HCT116 (cell line): ENCODE results near the gene CACNA1C. TPM values are rescaled to one million over a fixed set of nuclear protein-coding genes. Genes with fewer than 3 reads are reported as not detected.

ENCODE experiments used
- ATAC-seq: fragments of 200-7000 bp; cut with Tn5 transposase; 2 replicates; pipeline ENCODE4 v1.9.1; 2020; ENCODE audit warnings: mild to moderate bottlenecking, moderate library complexity
- BruUV-seq: library from RNA; stranded (reverse); fragments of 400-500 nt; replicated peaks from 2 replicates; lab custom pipeline; 2021; lab: Mats Ljungman, UMichigan
- CTCF ChIA-PET: fragments of 300-600 bp; sonication (Branson Sonifier 250); formaldehyde crosslinking; loops from one replicate; lab custom pipeline; 2021; ENCODE audit warnings: antibody characterized with exemption; lab: Charles Lee
- POLR2A ChIA-PET: fragments of 300-600, 350-600 bp; sonication (Branson Sonifier 250); formaldehyde crosslinking; loops from one replicate; lab custom pipeline; 2021; ENCODE audit warnings: antibody characterized with exemption; lab: Charles Lee
- RAD21 ChIA-PET, 2 experiments: fragments of 300-600 bp; sonication (Branson Sonifier 250); formaldehyde crosslinking; loops; one replicate each; lab custom pipeline; 2023; ENCODE audit warnings: low total read pairs in 2 of 2; ENCODE audit not compliant: uncharacterized antibody in 2 of 2, unreplicated experiment in 2 of 2, low non-redundant PET in 1 of 2; lab: Charles Lee
- DNase-seq: peaks from one replicate; pipeline ENCODE4 v3.0.0-alpha.2; 2010; ENCODE audit warnings: low read depth, low spot score
- H2AFZ ChIP-seq: fragments of 200-600 bp; shearing (Covaris generic), sonication (generic); 2 replicates; pipeline ENCODE4 v1.6.1; 2017; ENCODE audit warnings: low read depth, mixed run types, mixed read lengths, antibody characterized with exemption, low read length; ENCODE audit not compliant: poor library complexity, severe bottlenecking
- H3K27ac ChIP-seq: 2 replicates; pipeline ENCODE4 v1.5.1; 2012; ENCODE audit warnings: low read depth, low read length
- H3K27me3 ChIP-seq: fragments of 200-600 bp; sonication (generic); 2 replicates; pipeline ENCODE4 v1.6.1; 2016; ENCODE audit warnings: mixed run types, low read length, mixed read lengths; ENCODE audit not compliant: insufficient read depth
- H3K36me3 ChIP-seq, 2 experiments: fragments of 200-500 bp in 1 of 2; fragments of 200-600 bp in 1 of 2; sonication (Bioruptor generic) in 1 of 2; sonication (generic) in 1 of 2; 2 replicates each; pipeline versions ENCODE4 v1.5.1 to v1.6.1; 2014 to 2016; ENCODE audit warnings: low read length in 2 of 2, inconsistent platforms in 1 of 2, mixed read lengths in 1 of 2, mixed run types in 1 of 2; ENCODE audit not compliant: insufficient read depth in 2 of 2, control insufficient read depth in 1 of 2
- H3K4me1 ChIP-seq, 2 experiments: fragments of 200-600 bp in 1 of 2; sonication (generic) in 1 of 2; 2 replicates each; pipeline versions ENCODE4 v1.5.1 to v1.6.1; 2012 to 2017; ENCODE audit warnings: low read length in 2 of 2, inconsistent platforms in 1 of 2, mild to moderate bottlenecking in 1 of 2, mixed read lengths in 1 of 2, mixed run types in 1 of 2, moderate library complexity in 1 of 2; ENCODE audit not compliant: insufficient read depth in 2 of 2, control insufficient read depth in 1 of 2
- H3K4me2 ChIP-seq: fragments of 200-600 bp; sonication (generic); 2 replicates; pipeline ENCODE4 v1.6.1; 2017; ENCODE audit warnings: mixed run types, low read length, mixed read lengths
- H3K4me3 ChIP-seq, 2 experiments: fragments of 200-600 bp in 1 of 2; sonication (generic) in 1 of 2; replicated peaks in 1 of 2; 2 replicates each; pipeline ENCODE4 v1.5.1; 2011 to 2016; ENCODE audit warnings: low read length in 2 of 2, control low read depth in 1 of 2, low read depth in 1 of 2, mild to moderate bottlenecking in 1 of 2, mixed read lengths in 1 of 2, mixed run types in 1 of 2
- H3K79me2 ChIP-seq: fragments of 200-600 bp; sonication (generic); 2 replicates; pipeline ENCODE4 v1.6.1; 2017; ENCODE audit warnings: mild to moderate bottlenecking, mixed run types, low read length, moderate library complexity, mixed read lengths; ENCODE audit not compliant: insufficient read depth
- H3K9ac ChIP-seq: fragments of 200-600 bp; sonication (generic); 2 replicates; pipeline ENCODE4 v1.6.1; 2016; ENCODE audit warnings: low read length, mixed read lengths
- H3K9me2 ChIP-seq: fragments of 200-600 bp; sonication (generic), shearing (Covaris generic); 2 replicates; pipeline ENCODE4 v1.6.1; 2017; ENCODE audit warnings: mixed run types, mild to moderate bottlenecking, moderate library complexity; ENCODE audit not compliant: insufficient read depth
- H3K9me3 ChIP-seq, 2 experiments: fragments of 200-500 bp in 1 of 2; fragments of 200-600 bp in 1 of 2; sonication (Bioruptor generic) in 1 of 2; sonication (generic) in 1 of 2; 2 replicates each; pipeline ENCODE4 v1.6.1; 2014 to 2017; ENCODE audit warnings: low read length in 2 of 2, mixed read lengths in 2 of 2, inconsistent platforms in 1 of 2, low read depth in 1 of 2, mild to moderate bottlenecking in 1 of 2, mixed run types in 1 of 2, moderate library complexity in 1 of 2; ENCODE audit not compliant: control insufficient read depth in 1 of 2, insufficient read depth in 1 of 2
- H4K20me1 ChIP-seq: fragments of 200-600 bp; sonication (generic), shearing (Covaris generic); 2 replicates; pipeline ENCODE4 v1.6.1; 2017; ENCODE audit warnings: mixed run types, mild to moderate bottlenecking, moderate library complexity; ENCODE audit not compliant: insufficient read depth
- CBX3 ChIP-seq: IDR thresholded peaks from 2 replicates; pipeline ENCODE4 v1.6.1; 2012; ENCODE audit warnings: low read depth
- CEBPB ChIP-seq: IDR thresholded peaks from 2 replicates; pipeline ENCODE4 v1.6.1; 2012; ENCODE audit warnings: low read depth
- EGR1 ChIP-seq: IDR thresholded peaks from 2 replicates; pipeline ENCODE4 v1.6.1; 2012; ENCODE audit warnings: low read depth
- EZH2 ChIP-seq: fragments of 200-600 bp; sonication (generic); IDR thresholded peaks from 2 replicates; pipeline ENCODE4 v1.6.1; 2017; ENCODE audit warnings: antibody characterized with exemption, mixed run types
- EZH2phosphoT487 ChIP-seq: fragments of 200-600 bp; IDR thresholded peaks from 2 replicates; pipeline ENCODE4 v1.6.1; 2018; ENCODE audit warnings: antibody characterized with exemption, borderline replicate concordance
- JUND ChIP-seq: IDR thresholded peaks from 2 replicates; pipeline ENCODE4 v1.6.1; 2012
- POLR2A ChIP-seq: IDR thresholded peaks from 2 replicates; pipeline ENCODE4 v1.7.0; 2011; ENCODE audit warnings: borderline replicate concordance; ENCODE audit not compliant: insufficient read depth, insufficient read length; ENCODE audit errors: extremely low read depth
- POLR2AphosphoS5 ChIP-seq: IDR thresholded peaks from 2 replicates; pipeline ENCODE4 v1.6.1; 2011; ENCODE audit warnings: mild to moderate bottlenecking, low read depth, low read length, moderate library complexity
- RAD21 ChIP-seq: IDR thresholded peaks from 2 replicates; pipeline ENCODE4 v1.6.1; 2012; ENCODE audit warnings: low read depth, mild to moderate bottlenecking
- SIN3A ChIP-seq: IDR thresholded peaks from 2 replicates; pipeline ENCODE4 v1.6.1; 2012; ENCODE audit warnings: low read depth
- TCF7L2 ChIP-seq: IDR thresholded peaks from 2 replicates; pipeline ENCODE4 v1.7.0; 2011; ENCODE audit warnings: borderline replicate concordance, inconsistent platforms; ENCODE audit not compliant: insufficient read depth, insufficient read length; ENCODE audit errors: extremely low read depth
- intact Hi-C: fragments of 100-400 bp; cut with micrococcal nuclease; formaldehyde crosslinking; loops from 2 replicates; pipeline ENCODE4 v1.10.0; 2022
- total RNA-seq: library from RNA; stranded (reverse); gene quantifications from one replicate; pipeline ENCODE4 v1.2.1, GENCODE V29; 2021; ENCODE audit not compliant: unreplicated experiment
- TF ChIP-seq, protein P1 (sequence below): IDR thresholded peaks from 2 replicates; pipeline ENCODE4 v1.6.1; 2012; ENCODE audit warnings: low read depth
- TF ChIP-seq, protein P2 (sequence below): IDR thresholded peaks from 2 replicates; pipeline ENCODE4 v1.6.1; 2011; ENCODE audit warnings: mild to moderate bottlenecking, low read length, moderate library complexity; ENCODE audit not compliant: insufficient replicate concordance; ENCODE audit errors: extremely low read depth
- TF ChIP-seq, protein P3 (sequence below), 3 experiments: fragments of 200-600 bp in 1 of 3; sonication (generic) in 1 of 3; IDR thresholded peaks in 2 of 3; conservative IDR thresholded peaks in 1 of 3; 2 replicates each; pipeline ENCODE4 v1.5.1; 2012 to 2017; ENCODE audit warnings: low read depth in 2 of 3, low read length in 2 of 3, antibody characterized with exemption in 1 of 3, borderline replicate concordance in 1 of 3, control low read depth in 1 of 3, mild to moderate bottlenecking in 1 of 3, mixed read lengths in 1 of 3, mixed run types in 1 of 3, moderate library complexity in 1 of 3; ENCODE audit not compliant: insufficient read depth in 1 of 3

Gene CACNA1C
- total RNA-seq, 1 experiment from 2014 or later: 0.05 TPM

DNA sequence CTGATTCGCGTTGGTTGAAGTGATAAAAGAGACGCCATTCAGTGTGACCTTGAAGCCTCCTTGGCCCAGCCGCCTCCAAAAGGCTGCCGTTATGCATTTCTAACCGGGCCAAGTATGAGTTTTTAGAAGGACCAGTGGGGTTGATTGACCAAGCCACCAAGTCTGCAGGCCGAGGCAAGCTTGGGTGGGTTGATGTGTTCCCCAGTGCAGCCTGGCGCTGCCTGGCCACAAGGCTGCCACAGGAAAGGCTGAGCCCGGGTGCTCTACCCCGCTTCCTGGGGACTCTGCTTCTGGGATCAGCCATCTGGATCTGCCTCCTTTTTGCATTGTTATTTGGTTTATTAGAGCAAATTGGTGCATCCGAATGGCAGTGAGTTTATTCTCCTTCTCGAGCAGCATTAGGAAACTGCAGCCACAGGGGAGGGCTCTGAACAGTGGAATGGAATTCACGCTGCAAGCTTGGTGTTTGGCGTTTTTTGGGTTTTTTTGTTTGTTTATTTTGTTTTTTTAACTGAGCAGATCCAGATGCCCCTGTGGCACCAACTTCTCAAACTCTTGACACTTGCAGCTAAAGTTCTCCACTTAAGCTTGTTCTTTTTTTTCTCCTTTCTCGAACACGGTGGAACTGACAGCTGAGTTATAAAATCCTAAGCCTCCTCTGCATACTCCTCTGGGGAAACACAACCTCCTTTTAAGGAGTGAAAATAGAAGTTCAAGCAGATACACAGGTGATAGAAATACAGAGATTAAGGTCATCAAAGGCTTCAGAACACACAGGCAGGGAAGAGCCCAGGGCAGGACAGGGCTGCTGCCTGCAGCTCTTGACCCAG, 596.6 kb downstream of the CACNA1C start:
- no peak overlapping the region for H3K4me3 ChIP-seq
- ChIA-PET POLR2A (interaction anchor here (1.9 kb wide), 1 partner anchor 9 kb away, joined by 6 read pairs; no protein-coding TSS in a partner anchor), CTCF (interaction anchor here (1.4 kb wide), 1 partner anchor 9 kb away, joined by 4 read pairs; no protein-coding TSS in a partner anchor), RAD21 (no interaction called here)
- no peaks in the 10 kb centered on the region; a peak in 1 of 4 replicates for H3K4me1 ChIP-seq
- TF ChIP-seq EGR1 (no peak), POLR2A (no peak), RAD21 (no peak), CBX3 (no peak), EZH2phosphoT487 (no peak), EZH2 (no peak), TCF7L2 (no peak), JUND (no peak), CEBPB (no peak), SIN3A (no peak), POLR2AphosphoS5 (no peak)
- TF ChIP-seq, protein P1, sequence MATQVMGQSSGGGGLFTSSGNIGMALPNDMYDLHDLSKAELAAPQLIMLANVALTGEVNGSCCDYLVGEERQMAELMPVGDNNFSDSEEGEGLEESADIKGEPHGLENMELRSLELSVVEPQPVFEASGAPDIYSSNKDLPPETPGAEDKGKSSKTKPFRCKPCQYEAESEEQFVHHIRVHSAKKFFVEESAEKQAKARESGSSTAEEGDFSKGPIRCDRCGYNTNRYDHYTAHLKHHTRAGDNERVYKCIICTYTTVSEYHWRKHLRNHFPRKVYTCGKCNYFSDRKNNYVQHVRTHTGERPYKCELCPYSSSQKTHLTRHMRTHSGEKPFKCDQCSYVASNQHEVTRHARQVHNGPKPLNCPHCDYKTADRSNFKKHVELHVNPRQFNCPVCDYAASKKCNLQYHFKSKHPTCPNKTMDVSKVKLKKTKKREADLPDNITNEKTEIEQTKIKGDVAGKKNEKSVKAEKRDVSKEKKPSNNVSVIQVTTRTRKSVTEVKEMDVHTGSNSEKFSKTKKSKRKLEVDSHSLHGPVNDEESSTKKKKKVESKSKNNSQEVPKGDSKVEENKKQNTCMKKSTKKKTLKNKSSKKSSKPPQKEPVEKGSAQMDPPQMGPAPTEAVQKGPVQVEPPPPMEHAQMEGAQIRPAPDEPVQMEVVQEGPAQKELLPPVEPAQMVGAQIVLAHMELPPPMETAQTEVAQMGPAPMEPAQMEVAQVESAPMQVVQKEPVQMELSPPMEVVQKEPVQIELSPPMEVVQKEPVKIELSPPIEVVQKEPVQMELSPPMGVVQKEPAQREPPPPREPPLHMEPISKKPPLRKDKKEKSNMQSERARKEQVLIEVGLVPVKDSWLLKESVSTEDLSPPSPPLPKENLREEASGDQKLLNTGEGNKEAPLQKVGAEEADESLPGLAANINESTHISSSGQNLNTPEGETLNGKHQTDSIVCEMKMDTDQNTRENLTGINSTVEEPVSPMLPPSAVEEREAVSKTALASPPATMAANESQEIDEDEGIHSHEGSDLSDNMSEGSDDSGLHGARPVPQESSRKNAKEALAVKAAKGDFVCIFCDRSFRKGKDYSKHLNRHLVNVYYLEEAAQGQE: no peak
- TF ChIP-seq, protein P2, sequence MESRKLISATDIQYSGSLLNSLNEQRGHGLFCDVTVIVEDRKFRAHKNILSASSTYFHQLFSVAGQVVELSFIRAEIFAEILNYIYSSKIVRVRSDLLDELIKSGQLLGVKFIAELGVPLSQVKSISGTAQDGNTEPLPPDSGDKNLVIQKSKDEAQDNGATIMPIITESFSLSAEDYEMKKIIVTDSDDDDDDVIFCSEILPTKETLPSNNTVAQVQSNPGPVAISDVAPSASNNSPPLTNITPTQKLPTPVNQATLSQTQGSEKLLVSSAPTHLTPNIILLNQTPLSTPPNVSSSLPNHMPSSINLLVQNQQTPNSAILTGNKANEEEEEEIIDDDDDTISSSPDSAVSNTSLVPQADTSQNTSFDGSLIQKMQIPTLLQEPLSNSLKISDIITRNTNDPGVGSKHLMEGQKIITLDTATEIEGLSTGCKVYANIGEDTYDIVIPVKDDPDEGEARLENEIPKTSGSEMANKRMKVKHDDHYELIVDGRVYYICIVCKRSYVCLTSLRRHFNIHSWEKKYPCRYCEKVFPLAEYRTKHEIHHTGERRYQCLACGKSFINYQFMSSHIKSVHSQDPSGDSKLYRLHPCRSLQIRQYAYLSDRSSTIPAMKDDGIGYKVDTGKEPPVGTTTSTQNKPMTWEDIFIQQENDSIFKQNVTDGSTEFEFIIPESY: no peak
- TF ChIP-seq, protein P3, sequence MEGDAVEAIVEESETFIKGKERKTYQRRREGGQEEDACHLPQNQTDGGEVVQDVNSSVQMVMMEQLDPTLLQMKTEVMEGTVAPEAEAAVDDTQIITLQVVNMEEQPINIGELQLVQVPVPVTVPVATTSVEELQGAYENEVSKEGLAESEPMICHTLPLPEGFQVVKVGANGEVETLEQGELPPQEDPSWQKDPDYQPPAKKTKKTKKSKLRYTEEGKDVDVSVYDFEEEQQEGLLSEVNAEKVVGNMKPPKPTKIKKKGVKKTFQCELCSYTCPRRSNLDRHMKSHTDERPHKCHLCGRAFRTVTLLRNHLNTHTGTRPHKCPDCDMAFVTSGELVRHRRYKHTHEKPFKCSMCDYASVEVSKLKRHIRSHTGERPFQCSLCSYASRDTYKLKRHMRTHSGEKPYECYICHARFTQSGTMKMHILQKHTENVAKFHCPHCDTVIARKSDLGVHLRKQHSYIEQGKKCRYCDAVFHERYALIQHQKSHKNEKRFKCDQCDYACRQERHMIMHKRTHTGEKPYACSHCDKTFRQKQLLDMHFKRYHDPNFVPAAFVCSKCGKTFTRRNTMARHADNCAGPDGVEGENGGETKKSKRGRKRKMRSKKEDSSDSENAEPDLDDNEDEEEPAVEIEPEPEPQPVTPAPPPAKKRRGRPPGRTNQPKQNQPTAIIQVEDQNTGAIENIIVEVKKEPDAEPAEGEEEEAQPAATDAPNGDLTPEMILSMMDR (IDR thresholded peaks at IDR 0.05 in 2 of 3, conservative IDR thresholded peaks at IDR 0.05 in 1 of 3; ENCODE audit: borderline replicate concordance in 1 of 3, insufficient read depth in 1 of 3, low read depth in 2 of 3, low read length in 2 of 3): no peak
- H3K36me3 ChIP-seq: no peaks in the 10 kb centered on the region
- no peaks in the 10 kb centered on the region for H4K20me1 ChIP-seq
- H3K9me2 ChIP-seq: no peaks in the 10 kb centered on the region
- no peaks in the 10 kb centered on the region for H3K9me3 ChIP-seq
- no peaks in the 10 kb centered on the region for H3K79me2 ChIP-seq
- DNase-seq (no peak), ATAC-seq (no peak)
- intact Hi-C loops: no loop called here
- H3K4me2 ChIP-seq: no peak overlapping the region
- H2AFZ ChIP-seq: no peak overlapping the region
- no peak overlapping the region for H3K27ac ChIP-seq
- BruUV-seq: no TSS peak
- no peak overlapping the region for H3K9ac ChIP-seq
- H3K27me3 ChIP-seq: no peaks in the 10 kb centered on the region
